HG03095 (cell line): ENCODE results near the gene GPR27.
A peak's percentile ranks its signal among the peaks of the same experiment; 100 is the strongest.

Experiments used
- ATAC-seq: cut with Tn5 transposase; IDR thresholded peaks from one replicate; pipeline ENCODE4 v1.9.1; 2021; ENCODE audit warnings: moderate library complexity; ENCODE audit not compliant: unreplicated experiment

Gene GPR27

DNA sequence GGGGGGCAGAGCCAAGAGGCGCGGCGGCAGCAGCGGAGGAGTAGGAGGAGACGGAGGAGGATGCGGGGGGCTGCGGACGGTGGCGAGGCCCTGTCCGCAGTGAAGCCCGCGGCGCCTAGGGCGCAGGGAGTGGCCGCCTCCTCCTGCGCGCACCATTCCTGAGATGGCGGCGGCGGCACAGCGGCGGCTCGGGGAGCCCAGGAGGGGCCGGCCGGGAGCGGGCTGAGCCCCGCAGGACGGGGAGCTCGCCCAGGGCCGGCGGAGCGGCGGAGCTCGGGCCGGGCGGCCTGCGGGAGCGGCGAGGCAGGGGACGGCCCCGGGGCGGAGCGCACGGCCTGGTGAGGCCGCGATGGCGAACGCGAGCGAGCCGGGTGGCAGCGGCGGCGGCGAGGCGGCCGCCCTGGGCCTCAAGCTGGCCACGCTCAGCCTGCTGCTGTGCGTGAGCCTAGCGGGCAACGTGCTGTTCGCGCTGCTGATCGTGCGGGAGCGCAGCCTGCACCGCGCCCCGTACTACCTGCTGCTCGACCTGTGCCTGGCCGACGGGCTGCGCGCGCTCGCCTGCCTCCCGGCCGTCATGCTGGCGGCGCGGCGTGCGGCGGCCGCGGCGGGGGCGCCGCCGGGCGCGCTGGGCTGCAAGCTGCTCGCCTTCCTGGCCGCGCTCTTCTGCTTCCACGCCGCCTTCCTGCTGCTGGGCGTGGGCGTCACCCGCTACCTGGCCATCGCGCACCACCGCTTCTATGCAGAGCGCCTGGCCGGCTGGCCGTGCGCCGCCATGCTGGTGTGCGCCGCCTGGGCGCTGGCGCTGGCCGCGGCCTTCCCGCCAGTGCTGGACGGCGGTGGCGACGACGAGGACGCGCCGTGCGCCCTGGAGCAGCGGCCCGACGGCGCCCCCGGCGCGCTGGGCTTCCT, at the start of gene GPR27:
GPR27 (plus strand) TSS at position 155 of the 909 bp plus-strand sequence; CDS start at position 350, 195 bp downstream.
- ATAC-seq: no peak

GRCh38 chr3:71704915-71705314, 48.7 kb upstream of the GPR27 start:
- no peak for ATAC-seq

DNA sequence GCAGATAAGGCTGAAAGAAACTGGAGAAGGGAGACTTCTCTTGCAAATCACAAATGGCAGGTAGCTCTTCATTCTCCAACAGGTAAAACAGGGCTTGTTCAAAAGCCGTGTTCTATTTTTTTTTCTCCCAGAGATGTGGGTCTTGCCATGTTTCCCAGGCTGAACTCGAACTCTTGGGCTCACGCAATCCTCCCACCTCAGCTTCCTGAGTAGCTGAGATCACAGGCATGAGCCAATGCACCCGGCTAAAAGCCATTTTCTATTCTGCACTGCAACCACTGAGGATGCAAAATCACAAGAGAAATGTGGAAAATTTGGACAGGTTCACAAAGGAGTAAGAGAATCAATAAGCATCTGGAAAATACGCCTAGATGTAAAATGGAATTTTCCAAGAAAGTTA, 48.0 kb upstream of the GPR27 start:
- ATAC-seq: no peak

DNA sequence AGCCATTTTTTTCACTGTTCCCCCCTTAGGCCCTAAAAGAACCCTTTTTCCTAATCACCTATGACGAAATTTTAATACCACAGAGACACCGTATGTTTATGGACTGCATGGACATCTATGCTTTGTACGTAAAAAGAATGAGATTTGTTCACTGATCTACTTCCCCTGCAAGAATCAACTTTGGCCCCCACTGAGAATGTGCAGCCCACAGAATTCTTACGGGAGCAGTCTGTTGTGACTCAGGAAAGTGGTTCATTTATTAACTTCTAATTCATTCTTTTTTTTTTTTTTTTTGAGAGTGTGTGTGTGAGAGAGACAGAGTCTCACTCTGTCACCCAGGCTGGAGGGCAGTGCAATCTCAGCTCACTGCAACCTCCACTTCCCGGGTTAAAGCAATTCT, 46.1 kb upstream of the GPR27 start:
- ATAC-seq: no peak

DNA sequence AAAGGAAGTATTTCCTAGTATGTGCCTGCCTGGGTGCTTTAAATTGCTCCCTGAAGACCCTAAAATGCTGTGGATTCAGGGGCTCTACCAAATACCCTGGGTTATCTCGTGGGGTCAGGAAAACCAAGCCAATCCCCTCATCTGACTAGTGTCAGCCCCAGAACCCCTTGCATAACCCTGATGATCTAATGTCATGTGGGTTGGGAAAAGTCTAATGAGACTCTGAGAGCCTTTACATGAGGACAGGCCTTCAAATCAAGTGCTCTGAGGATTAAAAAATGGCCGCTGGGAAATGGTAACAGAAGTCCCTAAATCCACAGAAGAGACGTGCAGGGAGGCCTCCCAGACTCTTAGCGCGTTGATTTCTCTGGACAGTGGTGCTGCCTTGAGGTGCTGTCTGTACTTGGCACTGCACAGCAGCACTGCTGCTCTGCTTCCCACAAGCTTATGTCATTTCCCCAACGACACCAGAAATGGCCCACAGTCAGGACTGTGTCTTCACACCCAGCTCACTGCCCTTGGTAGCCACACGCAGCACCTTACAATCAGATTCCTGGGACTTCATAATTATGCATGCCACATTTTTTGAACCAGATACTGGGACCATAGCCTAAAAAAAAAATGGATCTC, 45.1 kb upstream of the GPR27 start:
- no peak for ATAC-seq

DNA sequence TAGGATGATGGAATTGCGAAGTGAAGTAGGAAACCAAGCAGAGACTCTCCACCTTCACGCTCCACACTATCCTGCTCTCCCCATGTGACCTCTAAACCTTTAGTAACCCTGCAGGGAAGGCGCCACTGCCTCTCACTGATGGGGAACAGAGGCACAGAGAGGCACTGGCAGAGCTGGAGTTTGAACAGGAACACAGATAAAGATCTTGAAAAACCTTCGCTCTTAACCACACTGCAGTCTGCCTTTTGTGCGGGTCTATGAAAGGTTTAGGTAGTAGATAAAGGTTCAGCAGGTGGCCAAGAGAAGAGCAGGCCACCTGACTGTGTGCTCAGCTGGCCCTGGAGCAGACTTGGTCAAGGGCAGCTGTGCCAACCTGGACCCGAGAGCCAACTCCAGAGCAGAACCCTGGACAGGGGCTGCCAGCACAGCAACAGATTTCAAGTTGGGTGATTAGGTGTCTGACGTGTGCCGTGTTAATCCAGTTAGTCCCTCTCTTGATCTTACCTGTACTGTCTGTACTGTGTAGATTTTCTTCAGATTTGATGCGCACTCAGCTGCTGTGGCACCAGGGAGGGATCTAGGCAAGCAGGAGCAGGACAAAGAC, 43.6 kb upstream of the GPR27 start:
- ATAC-seq: no peak

DNA sequence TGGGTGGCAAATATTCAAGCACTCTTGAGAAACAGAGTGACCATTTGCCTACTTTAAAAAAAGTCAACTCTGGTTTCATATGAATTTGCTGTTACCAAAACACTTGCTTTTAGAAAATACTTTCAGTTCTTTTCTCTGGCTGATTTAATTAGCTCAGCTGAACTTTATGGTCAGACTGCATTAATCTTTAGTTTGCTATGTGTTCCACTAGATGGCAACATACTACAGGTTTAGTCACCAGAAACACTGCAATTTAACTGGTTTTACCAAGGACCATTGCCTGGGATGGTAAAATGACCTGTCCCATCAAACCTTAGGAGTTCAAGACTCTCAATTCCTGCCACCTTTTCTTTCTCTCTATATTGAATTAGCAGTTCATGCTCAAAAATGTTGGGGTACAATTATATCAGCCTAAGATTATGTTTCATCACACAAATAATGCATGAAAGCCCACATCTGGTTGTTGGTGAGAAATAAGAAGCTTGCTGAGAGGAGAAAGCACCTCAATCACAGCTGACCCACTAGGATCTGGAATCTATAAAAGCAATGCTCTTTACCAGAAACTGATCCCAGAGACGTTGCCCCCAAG, 42.7 kb upstream of the GPR27 start:
- peak; percentile 52 for ATAC-seq

- no peak for ATAC-seq
Observed at GRCh38 chr3:71713041-71713440, 40.6 kb upstream of the GPR27 start.

- no peak for ATAC-seq
Observed at GRCh38 chr3:71714595-71714994, 39.1 kb upstream of the GPR27 start.

- no peak for ATAC-seq
Observed at GRCh38 chr3:71718072-71718471, 35.6 kb upstream of the GPR27 start.

DNA sequence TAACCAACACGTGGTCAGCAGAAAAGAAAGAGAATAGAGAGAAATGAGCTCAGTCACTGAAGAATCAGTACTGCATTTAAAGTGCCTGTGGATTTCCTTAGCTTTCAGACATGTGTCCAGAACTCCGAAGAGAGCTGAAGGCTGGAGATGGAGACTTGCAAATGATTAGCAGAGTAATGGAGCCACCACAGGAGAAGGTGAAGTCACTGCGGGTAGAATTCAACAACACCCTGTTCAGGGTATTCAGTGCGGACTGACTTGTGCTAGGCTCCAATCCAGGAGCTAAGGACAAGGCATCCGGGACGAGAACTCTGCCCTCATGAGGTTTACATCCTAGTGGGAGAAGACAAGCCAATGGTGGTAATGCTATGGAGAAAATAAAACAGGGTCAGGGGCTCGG, 32.7 kb upstream of the GPR27 start:
- no peak for ATAC-seq

- no peak for ATAC-seq
Observed at GRCh38 chr3:71721651-71722157, 32.0 kb upstream of the GPR27 start.

- ATAC-seq: no peak
Observed at GRCh38 chr3:71722693-71723092, 31.0 kb upstream of the GPR27 start.

DNA sequence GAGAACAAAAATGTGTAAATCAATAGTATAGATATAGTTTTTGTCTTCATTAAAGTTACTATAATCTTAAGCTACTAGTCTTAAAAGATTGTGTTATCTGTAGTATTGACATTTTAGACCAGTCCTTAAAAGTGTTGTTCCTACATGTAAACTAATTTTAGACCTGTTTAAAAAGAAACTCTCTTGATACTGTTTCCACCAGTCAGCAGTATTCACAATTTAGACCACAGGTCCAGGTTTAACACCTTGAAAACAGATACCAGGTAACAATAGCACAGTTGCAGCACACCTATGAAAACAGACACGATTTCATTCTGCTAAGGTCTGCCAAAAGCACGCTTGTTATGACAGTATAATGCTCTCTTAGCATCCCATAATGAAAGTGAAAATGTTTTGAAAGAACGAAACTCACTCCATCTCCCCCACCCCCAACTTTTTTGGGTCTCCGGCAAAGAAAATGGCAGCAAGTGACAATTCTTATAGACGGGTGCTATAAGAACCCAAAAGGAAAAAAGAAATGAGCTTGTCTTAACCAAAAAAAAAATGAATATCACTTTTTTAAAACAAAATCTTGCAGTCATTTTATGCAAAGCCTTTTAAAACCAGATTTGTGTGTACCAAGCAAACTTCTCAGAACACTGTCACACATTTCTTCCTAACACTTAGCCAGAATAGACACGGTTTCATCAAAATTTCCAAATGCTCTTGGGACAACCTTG, 30.0 kb upstream of the GPR27 start:
- no peak for ATAC-seq

- ATAC-seq: no peak
Observed at GRCh38 chr3:71724171-71724453, 29.5 kb upstream of the GPR27 start.

DNA sequence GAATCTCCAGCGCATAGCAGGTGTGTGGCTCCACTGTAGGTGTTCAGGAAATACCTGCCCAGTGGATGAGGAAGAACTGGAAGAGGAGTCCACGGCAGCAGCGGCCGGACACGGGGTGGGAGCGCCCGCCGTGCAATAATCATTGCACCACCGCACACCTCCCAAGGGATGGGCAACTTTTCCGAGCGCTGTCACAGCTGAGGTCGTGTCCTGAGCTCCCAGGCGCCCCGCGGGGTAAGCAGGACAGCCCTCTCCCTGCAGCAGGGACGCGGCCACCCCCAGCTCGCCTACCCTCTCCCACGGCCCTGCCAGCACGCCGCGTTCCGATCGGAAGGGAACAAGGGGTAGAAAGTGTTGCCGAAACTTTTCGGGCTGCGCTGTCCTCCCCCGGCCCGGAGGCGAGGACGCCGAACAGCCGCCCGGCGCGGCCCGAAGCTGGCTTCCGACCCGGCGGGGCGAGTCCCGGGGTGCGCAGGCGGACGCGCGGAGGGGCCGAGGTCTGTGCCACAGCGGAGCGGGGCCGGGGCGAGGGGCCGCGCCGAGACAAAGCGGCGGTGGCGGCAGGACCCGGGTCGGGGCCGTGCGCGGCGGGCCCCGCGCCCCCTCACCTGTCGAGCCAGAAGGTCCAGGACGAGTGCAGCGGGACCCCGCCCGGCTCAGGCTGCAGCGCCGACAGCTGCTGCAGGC, 28.9 kb upstream of the GPR27 start:
- ATAC-seq: no peak

GRCh38 chr3:71725271-71725991, 28.2 kb upstream of the GPR27 start, which contains the start of gene EIF4E3:
Gene EIF4E3, minus strand, starts transcription at chr3:71725402. Its CDS starts 35 bp downstream, at chr3:71725367.
- ATAC-seq: no peak

GRCh38 chr3:71726146-71726545, 27.5 kb upstream of the GPR27 start:
- ATAC-seq: no peak

GRCh38 chr3:71728632-71729342, 24.9 kb upstream of the GPR27 start:
- ATAC-seq: no peak
